SK-N-SH (cell line): Measurements from ENCODE around the gene UNC45A.

Experiments used
- FOXM1 ChIP-seq: IDR thresholded peaks from 2 replicates; pipeline ENCODE4 v1.4.0; 2012; ENCODE audit warnings: low read depth, mild to moderate bottlenecking
- GABPA ChIP-seq: IDR thresholded peaks from 2 replicates; pipeline ENCODE4 v1.4.0; 2012; ENCODE audit warnings: low read depth, mild to moderate bottlenecking
- MAX ChIP-seq: IDR thresholded peaks from 2 replicates; pipeline ENCODE4 v1.4.0; 2012; ENCODE audit warnings: low read depth
- RAD21 ChIP-seq: IDR thresholded peaks from 2 replicates; pipeline ENCODE4 v1.6.1; 2012; ENCODE audit warnings: mild to moderate bottlenecking, low read length
- RFX5 ChIP-seq: IDR thresholded peaks from 2 replicates; pipeline ENCODE4 v1.6.1; 2012; ENCODE audit warnings: mild to moderate bottlenecking, improper control_type of control experiment, low read length
- TAF1 ChIP-seq: IDR thresholded peaks from 2 replicates; pipeline ENCODE4 v1.6.1; 2012; ENCODE audit warnings: low read depth, mild to moderate bottlenecking, low read length, moderate library complexity, borderline replicate concordance
- TCF12 ChIP-seq: IDR thresholded peaks from 2 replicates; pipeline ENCODE4 v1.4.0; 2012
- ZBTB33 ChIP-seq: IDR thresholded peaks from 2 replicates; pipeline ENCODE4 v1.4.0; 2012; ENCODE audit warnings: low read depth, borderline replicate concordance
- TF ChIP-seq, protein P1 (sequence below): fragments of 200-600 bp; sonication (generic); IDR thresholded peaks from 2 replicates; pipeline ENCODE4 v1.6.1; 2017; ENCODE audit warnings: antibody characterized with exemption, mild to moderate bottlenecking, moderate library complexity

DNA sequence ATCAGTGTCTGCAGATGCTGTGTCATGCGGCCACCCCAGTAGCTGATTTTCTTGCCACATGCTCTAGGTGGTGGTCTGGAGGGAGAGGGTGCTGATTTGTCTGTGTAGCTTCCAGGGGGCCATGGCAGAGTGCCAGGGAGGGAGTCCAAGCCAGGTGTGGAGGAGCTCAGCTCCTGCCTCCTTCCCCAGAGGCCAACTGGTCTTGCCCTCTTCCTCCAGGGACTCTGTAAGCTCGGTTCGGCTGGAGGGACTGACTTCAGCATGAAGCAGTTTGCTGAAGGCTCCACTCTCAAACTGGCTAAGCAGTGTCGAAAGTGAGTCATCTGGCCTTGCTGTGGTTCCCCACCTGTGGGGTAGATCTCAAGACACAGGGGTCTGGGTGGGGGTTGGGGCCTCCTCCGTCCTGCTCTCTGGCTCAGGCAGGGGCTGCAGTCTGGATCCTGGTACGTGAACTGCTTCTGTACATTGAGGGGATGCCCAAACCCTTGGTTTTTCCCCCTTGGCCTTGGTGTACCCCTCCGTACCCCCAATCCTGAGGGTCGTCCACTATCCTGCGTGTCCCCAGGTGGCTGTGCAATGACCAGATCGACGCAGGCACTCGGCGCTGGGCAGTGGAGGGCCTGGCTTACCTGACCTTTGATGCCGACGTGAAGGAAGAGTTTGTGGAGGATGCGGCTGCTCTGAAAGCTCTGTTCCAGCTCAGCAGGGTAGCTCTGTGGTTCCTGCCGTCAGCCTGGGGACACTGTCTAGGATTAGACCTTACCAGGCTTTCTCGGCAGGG is 12.7 kb downstream of the UNC45A start:
- no peak for TF ChIP-seq RFX5
- TF ChIP-seq, protein P1, sequence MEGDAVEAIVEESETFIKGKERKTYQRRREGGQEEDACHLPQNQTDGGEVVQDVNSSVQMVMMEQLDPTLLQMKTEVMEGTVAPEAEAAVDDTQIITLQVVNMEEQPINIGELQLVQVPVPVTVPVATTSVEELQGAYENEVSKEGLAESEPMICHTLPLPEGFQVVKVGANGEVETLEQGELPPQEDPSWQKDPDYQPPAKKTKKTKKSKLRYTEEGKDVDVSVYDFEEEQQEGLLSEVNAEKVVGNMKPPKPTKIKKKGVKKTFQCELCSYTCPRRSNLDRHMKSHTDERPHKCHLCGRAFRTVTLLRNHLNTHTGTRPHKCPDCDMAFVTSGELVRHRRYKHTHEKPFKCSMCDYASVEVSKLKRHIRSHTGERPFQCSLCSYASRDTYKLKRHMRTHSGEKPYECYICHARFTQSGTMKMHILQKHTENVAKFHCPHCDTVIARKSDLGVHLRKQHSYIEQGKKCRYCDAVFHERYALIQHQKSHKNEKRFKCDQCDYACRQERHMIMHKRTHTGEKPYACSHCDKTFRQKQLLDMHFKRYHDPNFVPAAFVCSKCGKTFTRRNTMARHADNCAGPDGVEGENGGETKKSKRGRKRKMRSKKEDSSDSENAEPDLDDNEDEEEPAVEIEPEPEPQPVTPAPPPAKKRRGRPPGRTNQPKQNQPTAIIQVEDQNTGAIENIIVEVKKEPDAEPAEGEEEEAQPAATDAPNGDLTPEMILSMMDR: no peak
- no peak for TF ChIP-seq GABPA
- TF ChIP-seq ZBTB33: no peak
- no peak for TF ChIP-seq FOXM1
- no peak for TF ChIP-seq MAX
- TF ChIP-seq TAF1: no peak
- no peak for TF ChIP-seq TCF12
- TF ChIP-seq RAD21: no peak
